HL-60 (cell line): ENCODE results near the gene ELOF1.
A peak's percentile ranks its signal among the peaks of the same experiment; 100 is the strongest.
"Not testable (repeated sequence)": the region's sequence is repeated elsewhere in the genome, so short reads cannot be mapped to it uniquely, and the experiment has no call there.

Experiments
- DNase-seq, 2 experiments: peaks; one replicate each; pipeline ENCODE4 v3.0.0-alpha.2; 2010 to 2020; ENCODE audit warnings: low read depth in 1 of 2, low spot score in 1 of 2
- H3K27ac ChIP-seq: fragments of 250-450 bp; sonication (Bioruptor Pico); replicated peaks from 2 replicates; pipeline ENCODE4 v1.5.1; 2020; ENCODE audit warnings: mild to moderate bottlenecking, moderate library complexity
- H3K27me3 ChIP-seq: fragments of 250-450 bp; sonication (Bioruptor Pico); 2 replicates; pipeline ENCODE4 v1.5.1; 2021; ENCODE audit warnings: mild to moderate bottlenecking, moderate library complexity; ENCODE audit not compliant: insufficient read depth, poor library complexity, severe bottlenecking
- H3K4me3 ChIP-seq: replicated peaks from 2 replicates; pipeline ENCODE4 v1.5.1; 2011; ENCODE audit warnings: mild to moderate bottlenecking, control low read depth, low read length; ENCODE audit not compliant: insufficient read depth
- CTCF ChIP-seq: IDR thresholded peaks from one replicate; pipeline ENCODE4 v1.5.1; 2011; ENCODE audit warnings: low read length, control low read depth, inconsistent platforms; ENCODE audit not compliant: insufficient read depth
- GABPA ChIP-seq: IDR thresholded peaks from 2 replicates; pipeline ENCODE4 v1.6.1; 2012; ENCODE audit warnings: low read depth
- POLR2AphosphoS5 ChIP-seq: IDR thresholded peaks from 2 replicates; pipeline ENCODE4 v1.6.1; 2012; ENCODE audit warnings: low read depth
- REST ChIP-seq: IDR thresholded peaks from 2 replicates; pipeline ENCODE4 v1.6.1; 2012; ENCODE audit warnings: low read depth; ENCODE audit not compliant: insufficient replicate concordance
- SPI1 ChIP-seq: IDR thresholded peaks from 2 replicates; pipeline ENCODE4 v1.6.1; 2012; ENCODE audit warnings: low read depth, mild to moderate bottlenecking, borderline replicate concordance

The ELOF1 gene

GRCh38 chr19:11577451-11578257 is 18.6 kb upstream of the ELOF1 start, which contains the start of gene ACP5:
Gene ACP5, minus strand, starts transcription at chr19:11577645. Its CDS starts 328 bp downstream, at chr19:11577317.
- no peak for DNase-seq
- H3K27me3 ChIP-seq, result no peaks in the 10 kb centered on the region
- no peak within 1 kb of the TSS for H3K4me3 ChIP-seq
- no peak; the same call in 1 of the 2 replicates for TF ChIP-seq POLR2AphosphoS5
- H3K27ac ChIP-seq, result no peak within 1 kb of the TSS

- DNase-seq, result no peak
- Histone ChIP-seq H3K4me3 (no peak overlapping the region), H3K27me3 (no peaks in the 10 kb centered on the region), H3K27ac (no peak overlapping the region)
- TF ChIP-seq GABPA, result no peak
- TF ChIP-seq SPI1, result 0 out of 2 replicates have a peak, but pooled peaks have one; percentile 7
Observed at GRCh38 chr19:11576227-11576626, 17.2 kb upstream of the ELOF1 start.

GRCh38 chr19:11574689-11575088 is 15.7 kb upstream of the ELOF1 start:
- DNase-seq, result no peak
- H3K27ac ChIP-seq, result no peak overlapping the region
- TF ChIP-seq REST (no peak), CTCF (no peak), SPI1 (no peak), GABPA (no peak), POLR2AphosphoS5 (no peak)
- H3K27me3 ChIP-seq, result no peaks in the 10 kb centered on the region
- H3K4me3 ChIP-seq, result no peak overlapping the region

- DNase-seq, H3K4me3 ChIP-seq, H3K27ac ChIP-seq, H3K27me3 ChIP-seq: not testable (repeated sequence)
Observed at GRCh38 chr19:11573763-11574162, 14.7 kb upstream of the ELOF1 start.

- not testable (repeated sequence) for H3K27ac ChIP-seq, DNase-seq, H3K27me3 ChIP-seq, H3K4me3 ChIP-seq
Observed at GRCh38 chr19:11573354-11573753, 14.3 kb upstream of the ELOF1 start.

GRCh38 chr19:11570039-11570462 is 11.0 kb upstream of the ELOF1 start:
- TF ChIP-seq GABPA (no peak), SPI1 (peak; percentile 64; the same call in 1 of the 2 replicates), REST (no peak), CTCF (no peak), POLR2AphosphoS5 (peak; percentile 63)
- DNase-seq, result peak in 1 of 2 experiments; percentile 90
- no peaks in the 10 kb centered on the region for H3K27me3 ChIP-seq
- no peak overlapping the region for H3K4me3 ChIP-seq
- H3K27ac ChIP-seq, result peak overlapping the region; percentile 53
